ENCODE data around the gene GARIN3.

The GARIN3 gene

DNA sequence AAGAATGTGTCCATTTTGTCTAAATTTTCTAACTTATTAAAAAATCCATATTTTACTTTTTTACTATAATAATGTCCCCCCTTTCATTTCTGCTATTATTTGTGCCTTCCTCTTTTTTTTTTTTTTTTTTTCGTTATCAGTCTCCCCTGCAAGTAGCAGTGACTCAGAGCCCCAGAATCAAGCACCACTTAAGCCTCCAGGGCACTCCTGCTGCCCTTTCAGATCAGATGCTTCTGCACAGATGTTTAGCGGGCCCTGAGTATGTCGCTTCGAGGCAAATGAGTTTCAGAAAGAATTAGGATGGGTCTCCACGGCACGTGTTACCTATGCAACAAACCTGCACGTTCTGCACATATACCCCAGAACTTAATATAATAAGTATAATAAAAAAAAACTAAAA lies 35.1 kb downstream of the GARIN3 start:
- H3K9me3 ChIP-seq (ENCODE audit: insufficient read depth, low read length, severe bottlenecking): no peaks in the 10 kb centered on the region
- ATAC-seq (ENCODE audit: insufficient read depth, low read depth) (no peak), DNase-seq (no peak)
- no peak overlapping the region for H3K27ac ChIP-seq (ENCODE audit: low read length)
- H3K4me2 ChIP-seq (ENCODE audit: insufficient read depth, low read length): no peak overlapping the region
- no peaks in the 10 kb centered on the region for H3K4me1 ChIP-seq (ENCODE audit: insufficient read depth, low read length)
- H4K20me1 ChIP-seq (ENCODE audit: insufficient read depth, low read length): no peaks in the 10 kb centered on the region
- no peak overlapping the region for H3K4me3 ChIP-seq (ENCODE audit: low read depth in 1 of 2, low read length in 2 of 2)
- no peaks in the 10 kb centered on the region for H3K36me3 ChIP-seq (ENCODE audit: insufficient read depth, low read length)
- H3K79me2 ChIP-seq (ENCODE audit: insufficient read depth, low read length): no peaks in the 10 kb centered on the region
- H3K27me3 ChIP-seq (ENCODE audit: insufficient read depth, low read length, poor library complexity): no peaks in the 10 kb centered on the region
- TF ChIP-seq, protein P1, sequence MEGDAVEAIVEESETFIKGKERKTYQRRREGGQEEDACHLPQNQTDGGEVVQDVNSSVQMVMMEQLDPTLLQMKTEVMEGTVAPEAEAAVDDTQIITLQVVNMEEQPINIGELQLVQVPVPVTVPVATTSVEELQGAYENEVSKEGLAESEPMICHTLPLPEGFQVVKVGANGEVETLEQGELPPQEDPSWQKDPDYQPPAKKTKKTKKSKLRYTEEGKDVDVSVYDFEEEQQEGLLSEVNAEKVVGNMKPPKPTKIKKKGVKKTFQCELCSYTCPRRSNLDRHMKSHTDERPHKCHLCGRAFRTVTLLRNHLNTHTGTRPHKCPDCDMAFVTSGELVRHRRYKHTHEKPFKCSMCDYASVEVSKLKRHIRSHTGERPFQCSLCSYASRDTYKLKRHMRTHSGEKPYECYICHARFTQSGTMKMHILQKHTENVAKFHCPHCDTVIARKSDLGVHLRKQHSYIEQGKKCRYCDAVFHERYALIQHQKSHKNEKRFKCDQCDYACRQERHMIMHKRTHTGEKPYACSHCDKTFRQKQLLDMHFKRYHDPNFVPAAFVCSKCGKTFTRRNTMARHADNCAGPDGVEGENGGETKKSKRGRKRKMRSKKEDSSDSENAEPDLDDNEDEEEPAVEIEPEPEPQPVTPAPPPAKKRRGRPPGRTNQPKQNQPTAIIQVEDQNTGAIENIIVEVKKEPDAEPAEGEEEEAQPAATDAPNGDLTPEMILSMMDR (IDR thresholded peaks at IDR 0.05; ENCODE audit: borderline replicate concordance, extremely low read depth, low read length, poor library complexity, severe bottlenecking): no peak
- TF ChIP-seq EZH2 (IDR thresholded peaks at IDR 0.05; ENCODE audit: borderline replicate concordance, low read depth, low read length, severe bottlenecking): no peak
- no peak overlapping the region for H3K9ac ChIP-seq (ENCODE audit: low read depth, low read length)
- H2AFZ ChIP-seq (ENCODE audit: low read depth, low read length): no peak overlapping the region

DNA sequence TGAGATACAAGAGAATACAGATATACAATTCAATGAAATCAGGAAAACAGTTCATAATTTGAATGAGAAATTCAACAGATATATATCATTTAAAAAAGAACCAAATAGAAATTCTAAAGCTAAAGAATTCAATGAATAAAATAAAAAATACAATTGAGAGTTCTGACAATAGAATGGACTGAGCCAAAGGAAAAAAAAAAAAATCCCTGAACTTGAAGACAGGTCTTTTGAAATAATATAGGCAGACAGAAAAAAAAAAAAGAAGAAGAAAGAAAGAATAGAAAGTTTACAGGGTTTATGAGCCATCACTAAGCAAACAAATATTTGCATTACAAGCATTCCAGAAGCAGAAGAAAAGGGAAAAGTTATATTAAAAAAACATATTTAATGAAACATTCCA lies 44.4 kb downstream of the GARIN3 start:
- H3K27me3 ChIP-seq (ENCODE audit: insufficient read depth, low read length, poor library complexity): no peaks in the 10 kb centered on the region
- no peak overlapping the region for H2AFZ ChIP-seq (ENCODE audit: low read depth, low read length)
- no peaks in the 10 kb centered on the region for H4K20me1 ChIP-seq (ENCODE audit: insufficient read depth, low read length)
- H3K4me1 ChIP-seq (ENCODE audit: insufficient read depth, low read length): no peaks in the 10 kb centered on the region
- no peak overlapping the region for H3K4me2 ChIP-seq (ENCODE audit: insufficient read depth, low read length)
- H3K27ac ChIP-seq (ENCODE audit: low read length): no peak overlapping the region
- peaks cover 10% of the 10 kb centered on the region for H3K9me3 ChIP-seq (ENCODE audit: insufficient read depth, low read length, severe bottlenecking)
- ATAC-seq (ENCODE audit: insufficient read depth, low read depth): no peak
- H3K9ac ChIP-seq (ENCODE audit: low read depth, low read length): no peak overlapping the region
- H3K4me3 ChIP-seq (ENCODE audit: low read depth in 1 of 2, low read length in 2 of 2): no peak overlapping the region
- H3K79me2 ChIP-seq (ENCODE audit: insufficient read depth, low read length): no peaks in the 10 kb centered on the region
- no peak for TF ChIP-seq EZH2 (IDR thresholded peaks at IDR 0.05; ENCODE audit: borderline replicate concordance, low read depth, low read length, severe bottlenecking)
- no peak for DNase-seq
- no peaks in the 10 kb centered on the region for H3K36me3 ChIP-seq (ENCODE audit: insufficient read depth, low read length)

DNA sequence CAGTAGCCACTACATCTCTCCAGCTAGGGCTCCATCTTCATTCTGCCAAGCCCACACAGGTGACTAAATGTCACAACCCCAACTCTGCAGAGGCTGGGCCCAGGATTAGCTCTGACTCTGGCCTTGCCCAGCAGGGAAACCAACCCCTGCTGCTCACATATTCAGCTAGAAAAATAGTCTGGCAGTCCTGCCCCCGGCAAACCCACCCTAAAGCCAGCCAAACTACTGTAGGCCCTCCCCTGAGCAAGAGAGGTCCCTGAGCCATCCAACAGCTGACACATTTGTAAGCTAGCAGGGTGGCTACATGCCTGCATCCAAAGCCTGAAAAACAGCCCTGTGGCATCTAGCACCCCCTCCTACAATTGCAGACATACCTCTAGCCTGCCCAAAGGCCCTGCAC lies 46.0 kb downstream of the GARIN3 start:
- H3K36me3 ChIP-seq (ENCODE audit: insufficient read depth, low read length): no peaks in the 10 kb centered on the region
- H3K9me3 ChIP-seq (ENCODE audit: insufficient read depth, low read length, severe bottlenecking): peaks cover 10% of the 10 kb centered on the region
- H3K27ac ChIP-seq (ENCODE audit: low read length): no peak overlapping the region
- no peaks in the 10 kb centered on the region for H3K4me1 ChIP-seq (ENCODE audit: insufficient read depth, low read length)
- no peak overlapping the region for H3K4me3 ChIP-seq (ENCODE audit: low read depth in 1 of 2, low read length in 2 of 2)
- H4K20me1 ChIP-seq (ENCODE audit: insufficient read depth, low read length): no peaks in the 10 kb centered on the region
- H3K9ac ChIP-seq (ENCODE audit: low read depth, low read length): no peak overlapping the region
- H3K79me2 ChIP-seq (ENCODE audit: insufficient read depth, low read length): no peaks in the 10 kb centered on the region
- DNase-seq (no peak), ATAC-seq (ENCODE audit: insufficient read depth, low read depth) (no peak)
- no peak for TF ChIP-seq EZH2 (IDR thresholded peaks at IDR 0.05; ENCODE audit: borderline replicate concordance, low read depth, low read length, severe bottlenecking)
- TF ChIP-seq, protein P1 (IDR thresholded peaks at IDR 0.05; ENCODE audit: borderline replicate concordance, extremely low read depth, low read length, poor library complexity, severe bottlenecking): no peak
- H3K4me2 ChIP-seq (ENCODE audit: insufficient read depth, low read length): no peak overlapping the region
- no peaks in the 10 kb centered on the region for H3K27me3 ChIP-seq (ENCODE audit: insufficient read depth, low read length, poor library complexity)
- no peak overlapping the region for H2AFZ ChIP-seq (ENCODE audit: low read depth, low read length)

DNA sequence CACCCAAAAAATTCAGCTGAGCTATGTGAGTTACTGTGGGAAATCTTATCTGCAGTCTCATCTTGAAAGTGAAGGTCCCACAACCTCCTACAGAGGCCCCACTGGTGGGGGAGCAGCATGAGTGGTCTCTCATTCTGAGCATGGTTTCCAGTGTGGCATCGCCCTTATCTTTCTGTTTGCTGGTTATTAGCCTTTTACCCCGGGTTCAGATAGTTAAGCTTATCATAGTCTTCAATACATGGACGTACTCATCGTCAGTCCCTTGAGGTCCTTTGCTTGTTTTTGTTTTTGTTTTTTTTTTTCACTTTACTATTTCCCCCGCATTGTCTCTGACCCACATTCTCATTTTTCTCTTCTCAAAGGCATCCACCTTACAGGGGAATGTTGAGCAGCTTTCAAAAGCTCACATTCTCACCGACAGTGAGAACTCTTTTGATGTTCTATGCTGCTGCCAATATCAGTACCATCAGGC lies 49.5 kb downstream of the GARIN3 start:
- no peak overlapping the region for H3K4me3 ChIP-seq (ENCODE audit: low read depth in 1 of 2, low read length in 2 of 2)
- no peak overlapping the region for H3K27ac ChIP-seq (ENCODE audit: low read length)
- H4K20me1 ChIP-seq (ENCODE audit: insufficient read depth, low read length): no peaks in the 10 kb centered on the region
- H3K9ac ChIP-seq (ENCODE audit: low read depth, low read length): no peak overlapping the region
- no peak overlapping the region for H2AFZ ChIP-seq (ENCODE audit: low read depth, low read length)
- no peak for DNase-seq
- H3K27me3 ChIP-seq (ENCODE audit: insufficient read depth, low read length, poor library complexity): no peaks in the 10 kb centered on the region
- ATAC-seq (ENCODE audit: insufficient read depth, low read depth): no peak; the same call in 2 of the 3 replicates
- no peaks in the 10 kb centered on the region for H3K79me2 ChIP-seq (ENCODE audit: insufficient read depth, low read length)
- H3K4me2 ChIP-seq (ENCODE audit: insufficient read depth, low read length): no peak overlapping the region
- peaks cover 6% of the 10 kb centered on the region for H3K9me3 ChIP-seq (ENCODE audit: insufficient read depth, low read length, severe bottlenecking)
- no peak for TF ChIP-seq EZH2 (IDR thresholded peaks at IDR 0.05; ENCODE audit: borderline replicate concordance, low read depth, low read length, severe bottlenecking)
- TF ChIP-seq, protein P1 (IDR thresholded peaks at IDR 0.05; ENCODE audit: borderline replicate concordance, extremely low read depth, low read length, poor library complexity, severe bottlenecking): no peak
- H3K4me1 ChIP-seq (ENCODE audit: insufficient read depth, low read length): no peaks in the 10 kb centered on the region
- no peaks in the 10 kb centered on the region for H3K36me3 ChIP-seq (ENCODE audit: insufficient read depth, low read length)
